Common myeloid progenitor, CD34-positive (primary cell): ENCODE measurements around the gene ADAMTS7.
"Not testable (repeated sequence)": the region's sequence is repeated elsewhere in the genome, so short reads cannot be mapped to it uniquely, and the experiment has no call there.

Experiments
- CTCF ChIA-PET: fragments of 350-600 bp; sonication (Branson Sonifier 250); formaldehyde crosslinking; loops from one replicate; lab custom pipeline; 2021; ENCODE audit warnings: antibody characterized with exemption; lab: Charles Lee
- POLR2A ChIA-PET: fragments of 350-600 bp; sonication (Branson Sonifier 250); formaldehyde crosslinking; loops from one replicate; lab custom pipeline; 2021; ENCODE audit warnings: antibody characterized with exemption; lab: Charles Lee
- DNase-seq, 3 donors: peaks; one replicate each; pipeline versions ENCODE4 v3.0.0 to v3.0.0-alpha.2; 2013
- H3K27ac ChIP-seq, 2 experiments: 1 replicate in 1 of 2; 2 replicates in 1 of 2; pipeline ENCODE4 v1.7.0; 2013; ENCODE audit warnings: inconsistent platforms in 2 of 2, low read length in 2 of 2, mild to moderate bottlenecking in 2 of 2, low read depth in 1 of 2, moderate library complexity in 1 of 2; ENCODE audit not compliant: severe bottlenecking in 2 of 2, insufficient read depth in 1 of 2, poor library complexity in 1 of 2
- H3K27me3 ChIP-seq, 5 experiments: replicated peaks in 2 of 5; 1 replicate in 3 of 5; 2 replicates in 2 of 5; pipeline versions ENCODE4 v1.6.1 to v1.7.0; 2013; ENCODE audit warnings: low read length in 4 of 5, mild to moderate bottlenecking in 2 of 5, moderate library complexity in 2 of 5, inconsistent platforms in 1 of 5; ENCODE audit not compliant: insufficient read depth in 5 of 5, control insufficient read depth in 4 of 5
- H3K36me3 ChIP-seq, 4 experiments: 1 replicate in 2 of 4; 2 replicates in 2 of 4; pipeline versions ENCODE4 v1.6.1 to v1.7.0; 2013; ENCODE audit warnings: low read length in 3 of 4, control low read depth in 1 of 4, mild to moderate bottlenecking in 1 of 4; ENCODE audit not compliant: control insufficient read depth in 4 of 4, insufficient read depth in 4 of 4
- H3K4me1 ChIP-seq, 4 experiments: 1 replicate in 3 of 4; 2 replicates in 1 of 4; pipeline versions ENCODE4 v1.6.1 to v1.7.1; 2013; ENCODE audit warnings: low read length in 3 of 4, mild to moderate bottlenecking in 3 of 4, control low read depth in 1 of 4, inconsistent platforms in 1 of 4, moderate library complexity in 1 of 4; ENCODE audit not compliant: control insufficient read depth in 4 of 4, insufficient read depth in 4 of 4; ENCODE audit errors: control extremely low read depth in 1 of 4
- H3K4me3 ChIP-seq, 7 experiments: 1 replicate in 4 of 7; 2 replicates in 3 of 7; pipeline versions ENCODE4 v1.5.1 to v1.7.0; 2013; ENCODE audit warnings: mild to moderate bottlenecking in 7 of 7, low read length in 6 of 7, moderate library complexity in 6 of 7, inconsistent platforms in 2 of 7, low read depth in 2 of 7, control low read depth in 1 of 7; ENCODE audit not compliant: insufficient read depth in 4 of 7, control insufficient read depth in 1 of 7; ENCODE audit errors: extremely low read depth in 1 of 7
- H3K9me3 ChIP-seq, 5 experiments: 1 replicate in 4 of 5; 2 replicates in 1 of 5; pipeline versions ENCODE4 v1.6.1 to v1.7.1; 2013; ENCODE audit warnings: low read length in 4 of 5, mild to moderate bottlenecking in 2 of 5, inconsistent platforms in 1 of 5, low read depth in 1 of 5, moderate library complexity in 1 of 5; ENCODE audit not compliant: control insufficient read depth in 4 of 5, insufficient read depth in 2 of 5; ENCODE audit errors: control extremely low read depth in 1 of 5
- WGBS: methylation state at CpG from one replicate; pipeline ENCODE4 v1.1.5; 2013; ENCODE audit not compliant: insufficient coverage; 5-methylcytosine and 5-hydroxymethylcytosine counted together

Gene ADAMTS7

DNA sequence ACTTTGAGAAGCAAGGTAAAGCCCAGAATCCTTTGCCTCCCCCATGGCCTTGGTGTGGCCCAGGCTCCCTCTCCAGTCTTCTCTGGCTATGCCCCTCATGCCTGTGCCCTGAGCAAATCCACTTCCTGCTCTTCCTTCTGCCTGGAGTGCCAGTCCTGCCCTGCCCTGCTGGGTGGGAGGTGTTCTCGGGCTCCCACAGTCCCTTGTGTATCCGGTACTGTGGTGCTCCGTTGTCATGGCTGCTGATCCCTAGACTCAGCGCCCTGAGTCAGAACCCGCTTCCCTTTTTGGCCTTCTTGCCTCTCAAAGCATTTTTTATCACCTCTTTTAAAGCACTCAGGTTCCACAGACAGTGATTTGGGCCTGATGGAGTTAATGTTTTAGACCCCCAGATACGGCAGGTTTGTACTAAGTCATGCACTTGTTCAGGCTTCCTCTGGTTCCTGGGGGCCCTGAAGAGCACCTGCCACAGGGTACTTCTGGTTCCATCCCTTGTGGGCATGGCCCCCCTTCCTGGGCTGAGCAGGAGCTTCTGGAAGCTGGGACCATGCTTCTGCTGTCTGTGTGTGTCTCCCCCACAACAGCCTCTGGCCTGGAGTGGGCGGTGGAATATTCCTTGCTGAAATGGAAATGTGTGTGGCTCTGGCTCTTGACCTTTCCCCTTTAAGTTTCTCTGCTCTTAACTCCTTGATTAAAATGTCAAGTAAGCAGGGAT, 29.6 kb upstream of the ADAMTS7 start:
- 80% methylated on average over 6 of the region's 7 CpGs for WGBS
- Histone ChIP-seq H3K4me3 (no peak overlapping the region), H3K36me3 (no peaks in the 10 kb centered on the region), H3K27me3 (no peaks in the 10 kb centered on the region), H3K27ac (no peak overlapping the region), H3K9me3 (no peaks in the 10 kb centered on the region), H3K4me1 (no peaks in the 10 kb centered on the region)
- peak in 2 of 3 donors; percentile 31 to 51 for DNase-seq
- ChIA-PET POLR2A (no interaction called here), CTCF (no interaction called here)

DNA sequence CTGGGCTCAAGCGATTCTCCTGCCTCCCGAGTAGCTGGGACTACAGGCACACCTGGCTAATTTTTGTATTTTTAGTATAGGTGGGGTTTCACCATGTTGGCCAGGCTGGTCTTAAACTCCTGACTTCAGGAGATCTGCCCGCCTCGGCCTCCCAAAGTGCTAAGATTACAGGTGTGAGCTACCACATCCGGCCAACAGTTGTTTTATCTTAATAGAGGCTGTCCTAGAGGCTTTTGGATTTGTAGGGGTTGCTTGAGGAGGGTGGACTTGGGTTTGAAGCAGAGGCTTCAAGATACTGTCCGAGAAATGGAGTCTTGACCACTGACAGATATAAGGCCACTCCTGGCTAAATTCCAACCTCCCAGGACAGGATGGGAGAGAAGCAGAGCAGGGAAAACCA, 27.9 kb upstream of the ADAMTS7 start:
- H3K27ac ChIP-seq, H3K9me3 ChIP-seq, H3K36me3 ChIP-seq, H3K4me3 ChIP-seq, H3K4me1 ChIP-seq, DNase-seq, CTCF ChIA-PET, POLR2A ChIA-PET, H3K27me3 ChIP-seq: not testable (repeated sequence)
- 96% methylated on average over 6 of the region's 6 CpGs for WGBS

DNA sequence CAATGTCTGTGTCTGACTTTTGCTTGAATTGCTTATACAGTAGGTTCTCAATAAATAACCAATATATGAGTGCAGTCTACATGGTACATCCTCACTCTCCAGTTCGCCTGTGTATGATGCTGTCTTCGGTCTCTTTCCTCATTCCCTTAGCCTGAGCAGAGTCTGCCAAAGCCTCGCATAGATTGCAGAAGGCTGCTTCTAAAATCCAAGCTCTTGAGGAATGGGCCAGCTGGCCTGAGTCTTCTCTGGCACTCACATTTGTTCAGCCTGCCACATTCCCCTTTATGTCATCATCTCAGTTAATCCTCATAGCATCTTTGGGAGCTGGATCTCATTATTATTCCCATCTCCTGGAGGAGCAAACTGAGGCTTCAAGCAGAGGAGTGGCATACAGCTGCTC, 27.2 kb upstream of the ADAMTS7 start:
- no peak overlapping the region for H3K27ac ChIP-seq
- DNase-seq, result no peak
- ChIA-PET POLR2A (no interaction called here), CTCF (interaction anchor here (1.3 kb wide), 1 partner anchor 10 kb away, joined by 3 read pairs; no protein-coding TSS in a partner anchor)
- no peaks in the 10 kb centered on the region for H3K36me3 ChIP-seq
- H3K27me3 ChIP-seq, result peaks cover 0 to under 1% (median 0%) of the 10 kb centered on the region in 5 experiments
- H3K4me1 ChIP-seq, result no peaks in the 10 kb centered on the region
- no peaks in the 10 kb centered on the region for H3K9me3 ChIP-seq
- 87% methylated on average over 3 of the region's 3 CpGs for WGBS
- H3K4me3 ChIP-seq, result no peak overlapping the region

GRCh38 chr15:78837543-78837942, 26.3 kb upstream of the ADAMTS7 start:
- ChIA-PET POLR2A (no interaction called here), CTCF (interaction anchor here (0.9 to 1.3 kb wide), 2 partner anchors 11 to 27 kb away, joined by 3 to 5 read pairs; no protein-coding TSS in a partner anchor)
- Histone ChIP-seq H3K36me3 (no peaks in the 10 kb centered on the region), H3K27me3 (peaks cover 0 to 10% (median 4%) of the 10 kb centered on the region in 5 experiments), H3K4me1 (no peaks in the 10 kb centered on the region), H3K4me3 (no peak overlapping the region), H3K9me3 (no peaks in the 10 kb centered on the region), H3K27ac (no peak overlapping the region)
- DNase-seq, result no peak
- WGBS, result 99% methylated on average over 6 of the region's 8 CpGs

DNA sequence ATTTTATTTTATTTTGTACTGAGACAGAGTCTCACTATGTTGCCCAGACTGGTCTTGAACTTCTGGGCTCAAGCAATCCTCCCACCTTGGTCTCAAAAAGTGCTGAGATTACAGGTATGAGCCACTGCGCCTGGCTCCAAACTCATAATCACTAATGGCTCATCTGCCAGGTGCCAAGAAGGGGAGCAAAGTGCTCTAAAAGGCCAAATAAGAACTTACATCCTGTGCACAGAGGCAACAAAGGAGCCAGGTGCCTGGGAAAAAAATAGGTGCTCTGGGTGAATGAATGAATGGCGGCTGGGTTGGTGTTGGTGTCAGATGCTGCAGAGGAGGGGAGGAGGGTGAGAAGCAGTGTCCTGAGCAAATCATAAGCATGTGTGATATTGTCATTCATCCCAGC, 25.9 kb upstream of the ADAMTS7 start:
- POLR2A ChIA-PET, result no interaction called here
- CTCF ChIA-PET, result interaction anchor here (0.9 to 1.3 kb wide), 3 partner anchors 11 to 26 kb away, joined by 3 to 5 read pairs (median 4); no protein-coding TSS in a partner anchor

GRCh38 chr15:78836333-78836732, 25.1 kb upstream of the ADAMTS7 start:
- no peaks in the 10 kb centered on the region for H3K9me3 ChIP-seq
- H3K4me1 ChIP-seq, result no peaks in the 10 kb centered on the region
- no peak for DNase-seq
- peaks cover 0 to 16% (median 14%) of the 10 kb centered on the region in 5 experiments for H3K27me3 ChIP-seq
- ChIA-PET POLR2A (no interaction called here), CTCF (interaction anchor here (0.8 to 1.2 kb wide), 2 partner anchors 24 to 36 kb away, joined by 3 to 4 read pairs; partner anchors contain the start of gene MORF4L1)
- WGBS, result 100% methylated on average over 1 of the region's 1 CpG
- H3K4me3 ChIP-seq, result no peak overlapping the region
- no peak overlapping the region for H3K27ac ChIP-seq
- no peaks in the 10 kb centered on the region for H3K36me3 ChIP-seq

More for the DNA sequence above, 25.9 kb upstream of the ADAMTS7 start:
- H3K27ac ChIP-seq, result no peak overlapping the region
- no peaks in the 10 kb centered on the region for H3K36me3 ChIP-seq
- DNase-seq, result no peak
- no peaks in the 10 kb centered on the region for H3K9me3 ChIP-seq
- H3K4me3 ChIP-seq, result no peak overlapping the region
- H3K27me3 ChIP-seq, result peaks cover 0 to 11% (median 7%) of the 10 kb centered on the region in 5 experiments
- H3K4me1 ChIP-seq, result no peaks in the 10 kb centered on the region
- 83% methylated on average over 2 of the region's 2 CpGs for WGBS
